HG02973 (cell line): ENCODE data around the gene IP6K3.

Experiments used
- ATAC-seq: cut with Tn5 transposase; IDR thresholded peaks from one replicate; pipeline ENCODE4 v1.9.1; 2021; ENCODE audit warnings: moderate library complexity; ENCODE audit not compliant: unreplicated experiment

The IP6K3 gene

GRCh38 chr6:33677143-33677660, 69.5 kb downstream of the IP6K3 start:
- no peak for ATAC-seq

- ATAC-seq = no peak
Observed at GRCh38 chr6:33676416-33677142, 70.1 kb downstream of the IP6K3 start.

- ATAC-seq = no peak
Observed at GRCh38 chr6:33675968-33676367, 70.7 kb downstream of the IP6K3 start.

- ATAC-seq = no peak
Observed at GRCh38 chr6:33673851-33674250, 72.9 kb downstream of the IP6K3 start.

- no peak for ATAC-seq
Observed at GRCh38 chr6:33672808-33673207, 73.9 kb downstream of the IP6K3 start.

GRCh38 chr6:33671744-33672072, 75.0 kb downstream of the IP6K3 start:
- no peak for ATAC-seq
